NAMALWA (cell line): ENCODE measurements around the gene GSAP.
A peak's percentile ranks its signal among the peaks of the same experiment; 100 is the strongest.
"Not testable (repeated sequence)": the region's sequence is repeated elsewhere in the genome, so short reads cannot be mapped to it uniquely, and the experiment has no call there.

ENCODE experiments used
- DNase-seq: peaks from one replicate; pipeline ENCODE4 v3.0.0-alpha.2; 2015; ENCODE audit warnings: low spot score

The GSAP gene

DNA sequence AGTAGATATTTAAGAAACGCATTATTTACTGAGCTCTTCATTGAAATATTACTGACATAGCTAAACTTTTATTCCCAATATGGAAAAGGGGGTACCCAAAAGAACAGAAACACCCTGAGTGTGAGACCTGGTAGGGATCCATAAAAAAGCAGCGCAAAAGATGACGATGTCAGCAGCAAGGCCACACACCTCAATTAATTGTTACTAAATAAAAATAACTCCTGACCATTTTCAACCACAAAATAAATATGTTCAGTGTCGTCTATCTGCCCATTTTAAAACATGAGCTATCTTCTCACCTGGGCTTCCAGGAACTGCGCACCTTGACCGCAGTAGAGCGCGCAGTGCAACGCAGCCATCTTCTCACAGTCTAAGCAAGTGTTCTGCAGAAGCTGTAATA lies 61.2 kb downstream of the GSAP start:
- no peak for DNase-seq

DNA sequence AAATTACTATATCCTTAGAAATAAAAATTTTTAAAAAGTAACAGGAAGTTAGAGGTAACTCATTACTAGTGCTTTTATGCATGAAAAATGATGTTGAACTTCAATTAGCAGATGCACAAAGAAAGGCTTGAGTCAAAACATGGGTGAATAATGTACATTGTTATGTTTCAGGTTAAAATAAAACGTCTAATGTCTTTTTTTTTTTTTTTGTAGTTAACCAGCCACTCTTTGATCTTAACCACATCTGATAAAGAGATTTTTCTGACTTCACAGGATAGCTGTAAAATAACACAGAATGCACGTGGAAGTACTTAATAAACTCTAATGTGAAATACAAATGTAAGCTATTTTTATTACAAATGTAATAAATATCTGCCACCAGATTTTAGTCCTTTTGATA lies 61.7 kb downstream of the GSAP start:
- DNase-seq, result no peak

- DNase-seq, result no peak
These were observed 62.2 kb downstream of the GSAP start for GRCh38 chr7:77353911-77354310.

GRCh38 chr7:77353407-77353721 lies 62.8 kb downstream of the GSAP start:
- no peak for DNase-seq

DNA sequence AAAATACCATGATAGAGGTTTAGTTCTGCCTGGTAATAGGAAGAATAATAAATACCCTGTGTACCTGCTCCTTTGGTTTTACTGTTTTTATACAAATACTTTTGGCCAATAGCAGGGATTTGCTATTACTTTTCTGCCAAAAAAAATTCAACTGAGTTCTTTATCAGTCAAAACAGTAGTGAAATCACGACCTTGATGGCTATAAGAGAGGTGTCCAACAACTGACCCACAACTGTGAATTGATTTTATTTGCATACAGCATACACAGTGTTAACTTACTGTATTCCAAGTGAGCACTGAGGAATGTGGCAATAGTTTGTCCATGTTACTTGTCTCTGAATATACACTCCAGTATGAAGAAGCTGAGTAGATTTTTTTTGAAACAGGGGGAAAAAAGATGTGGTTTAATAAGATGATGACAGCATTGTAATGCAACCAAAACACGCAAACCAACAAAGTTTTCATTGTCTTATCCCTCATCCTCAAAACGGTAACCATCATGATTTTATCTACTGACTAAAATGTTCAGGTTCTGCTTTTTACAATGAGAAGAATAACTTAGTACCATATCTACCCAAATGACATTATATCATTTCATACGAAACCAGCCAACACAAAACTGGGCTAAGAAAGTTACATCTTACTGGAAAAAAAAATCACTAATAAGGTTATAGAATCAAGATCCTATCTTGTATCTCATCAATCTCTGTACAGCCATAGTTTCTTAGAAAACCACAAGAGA lies 63.3 kb downstream of the GSAP start:
- no peak for DNase-seq

- DNase-seq, result peak; percentile 47
These were observed 64.6 kb downstream of the GSAP start for GRCh38 chr7:77351539-77352004.

DNA sequence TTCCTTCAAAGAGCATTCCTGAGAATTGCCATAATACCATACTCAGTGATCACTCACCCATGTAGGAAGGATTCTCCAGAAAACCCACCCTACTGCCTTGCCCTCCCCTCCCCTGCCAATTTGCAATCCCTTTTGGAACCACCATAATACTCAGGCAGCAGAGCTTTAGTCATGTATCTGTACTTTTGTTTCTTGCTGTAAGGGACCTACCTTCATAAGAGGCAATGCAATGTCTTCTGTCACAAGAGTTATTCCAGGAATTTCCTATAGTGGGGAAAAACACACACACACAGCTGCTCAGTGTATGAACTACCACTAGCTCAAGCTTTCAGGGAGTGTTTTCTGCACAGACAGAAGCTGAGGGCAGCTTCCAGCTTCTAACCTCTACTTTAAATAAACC lies 67.0 kb downstream of the GSAP start:
- no peak for DNase-seq

- no peak for DNase-seq
These were observed 67.8 kb downstream of the GSAP start for GRCh38 chr7:77348371-77348813.

DNA sequence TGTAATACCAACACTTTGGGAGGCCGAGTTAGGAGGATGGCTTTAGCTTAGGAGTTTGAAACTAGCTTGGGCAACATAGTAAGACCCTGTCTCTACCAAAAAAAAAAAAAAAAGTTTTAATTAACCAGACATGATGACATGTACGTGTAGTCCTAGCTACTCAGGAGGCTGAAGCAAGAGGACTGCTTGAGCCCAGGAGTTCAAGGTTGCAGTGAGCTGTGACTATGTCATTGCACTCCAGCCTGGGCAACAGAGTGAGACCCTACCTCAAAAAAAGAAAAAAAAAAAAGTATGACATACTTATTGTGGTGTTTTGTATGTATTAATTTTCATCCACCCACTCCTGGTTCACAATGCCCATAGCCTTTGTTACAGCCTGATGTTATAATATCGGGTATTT lies 69.7 kb downstream of the GSAP start:
- no peak for DNase-seq

GRCh38 chr7:77345426-77345825 lies 70.7 kb downstream of the GSAP start:
- DNase-seq, result not testable (repeated sequence)

DNA sequence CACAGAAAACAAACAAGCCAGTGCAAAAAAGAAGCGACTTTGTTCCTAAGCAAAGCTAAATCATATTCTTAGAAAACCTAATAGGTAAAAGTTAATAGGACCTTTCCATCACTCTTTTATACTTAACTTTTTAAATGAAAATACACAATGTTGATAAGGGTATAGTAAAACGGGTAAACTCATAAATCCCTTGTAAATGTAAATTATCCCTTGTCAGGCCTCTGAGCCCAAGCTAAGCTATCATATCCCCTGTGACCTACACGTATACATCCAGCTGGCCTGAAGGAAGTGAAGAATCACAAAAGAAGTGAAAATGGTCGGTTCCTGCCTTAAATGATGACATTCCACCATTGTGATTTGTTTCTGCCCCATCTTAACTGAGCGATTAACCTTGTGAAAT lies 76.4 kb downstream of the GSAP start:
- DNase-seq, result no peak

DNA sequence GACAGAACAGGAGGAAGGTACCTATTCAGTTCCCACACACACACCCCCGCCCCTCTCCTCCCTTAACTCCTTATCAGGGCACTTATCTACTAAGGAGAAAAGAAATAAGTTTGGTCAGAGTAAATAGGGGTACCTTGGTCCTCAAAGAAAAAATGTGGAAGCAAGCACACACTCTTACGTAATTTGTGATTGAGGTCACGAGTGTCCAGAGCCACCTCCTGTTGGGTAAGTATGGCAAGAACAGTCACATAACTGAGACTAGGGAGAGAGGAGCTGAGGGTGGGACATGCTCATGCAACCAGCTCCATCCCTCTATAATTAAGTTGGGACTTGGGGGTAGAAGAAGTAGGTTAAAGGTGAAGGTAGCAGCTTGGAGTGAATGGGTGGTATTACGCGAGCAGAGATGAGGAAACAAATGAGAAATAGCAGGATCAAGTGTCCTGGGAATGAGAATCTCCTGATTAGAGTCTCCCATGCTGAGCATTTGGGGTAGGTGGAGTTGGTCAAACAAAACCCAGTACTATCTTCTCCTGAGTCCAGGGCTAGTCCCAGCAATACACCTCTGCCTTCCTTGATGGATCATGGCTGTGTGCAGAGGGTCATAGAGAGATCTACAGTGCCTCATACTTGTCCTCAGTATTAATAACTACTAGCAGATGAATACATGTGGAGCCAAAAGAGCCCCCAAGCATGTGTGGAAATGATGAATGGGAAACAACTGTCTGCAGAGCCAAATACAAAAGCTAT lies 77.1 kb downstream of the GSAP start:
- DNase-seq, result no peak

DNA sequence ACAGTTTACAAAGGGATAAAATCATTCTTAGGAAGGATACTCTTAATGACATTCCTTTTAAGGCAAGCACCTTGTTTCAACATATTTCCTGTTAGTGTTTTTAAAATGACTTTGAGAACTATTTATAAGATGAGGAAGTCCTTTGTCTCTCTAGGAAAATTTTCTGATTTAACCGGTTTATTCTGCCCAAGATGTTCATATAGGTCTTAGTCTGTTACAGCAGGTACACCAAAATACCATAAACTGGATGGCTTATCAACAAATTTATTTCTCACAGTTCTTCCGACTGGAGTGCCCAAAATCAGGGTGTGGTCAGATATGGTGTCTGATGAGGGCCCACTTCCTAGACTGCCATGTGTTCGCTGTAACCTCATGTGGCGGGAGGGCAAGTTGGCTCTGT lies 77.9 kb downstream of the GSAP start:
- no peak for DNase-seq

DNA sequence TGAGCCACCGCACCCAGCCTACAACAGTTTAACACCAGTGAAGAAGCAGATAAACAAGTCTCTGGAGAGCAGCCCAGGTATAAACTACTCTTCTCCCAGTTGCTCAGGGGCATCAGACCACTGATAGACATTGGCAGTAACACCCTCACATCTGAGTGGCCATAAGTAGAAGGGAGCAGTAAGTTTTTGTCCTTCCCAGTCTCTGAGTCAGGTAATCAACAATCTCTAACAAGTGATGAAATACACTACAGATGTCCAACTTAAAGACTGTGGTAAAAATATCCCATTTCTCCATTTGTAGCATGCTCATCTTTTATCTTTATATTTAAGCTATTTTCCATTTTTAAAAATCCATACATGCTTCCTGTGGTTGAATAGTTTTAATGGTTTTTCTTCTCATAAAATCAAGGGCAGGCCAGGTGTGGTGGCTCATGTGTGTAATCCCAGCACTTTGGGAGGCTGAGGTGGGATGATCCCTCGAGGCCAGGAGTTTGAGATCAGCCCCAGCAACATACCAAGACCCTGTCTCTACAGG lies 78.6 kb downstream of the GSAP start:
- no peak for DNase-seq

DNA sequence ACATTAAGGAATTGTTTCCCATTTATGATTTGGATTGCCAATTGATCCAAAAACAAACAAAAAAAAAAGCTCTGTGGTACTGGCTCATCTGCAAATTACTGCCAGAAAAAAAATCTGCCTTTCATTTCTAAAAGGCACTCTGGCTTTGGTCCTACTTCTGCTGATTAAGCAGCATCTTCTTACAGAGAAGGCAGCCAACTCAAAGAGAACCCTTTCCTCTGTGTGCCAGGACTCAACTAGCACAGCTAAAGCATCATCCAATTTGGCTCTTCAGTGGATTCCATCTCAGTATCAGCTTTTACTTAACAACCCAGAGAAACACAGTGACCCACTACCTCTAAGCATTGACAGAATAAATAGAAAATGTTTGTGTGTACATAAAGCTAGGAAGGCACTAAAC lies 80.6 kb downstream of the GSAP start:
- DNase-seq, result no peak

GRCh38 chr7:77334039-77334438 lies 82.1 kb downstream of the GSAP start:
- not testable (repeated sequence) for DNase-seq

GRCh38 chr7:77331938-77332695 lies 84.0 kb downstream of the GSAP start:
- peak; percentile 92 for DNase-seq

DNA sequence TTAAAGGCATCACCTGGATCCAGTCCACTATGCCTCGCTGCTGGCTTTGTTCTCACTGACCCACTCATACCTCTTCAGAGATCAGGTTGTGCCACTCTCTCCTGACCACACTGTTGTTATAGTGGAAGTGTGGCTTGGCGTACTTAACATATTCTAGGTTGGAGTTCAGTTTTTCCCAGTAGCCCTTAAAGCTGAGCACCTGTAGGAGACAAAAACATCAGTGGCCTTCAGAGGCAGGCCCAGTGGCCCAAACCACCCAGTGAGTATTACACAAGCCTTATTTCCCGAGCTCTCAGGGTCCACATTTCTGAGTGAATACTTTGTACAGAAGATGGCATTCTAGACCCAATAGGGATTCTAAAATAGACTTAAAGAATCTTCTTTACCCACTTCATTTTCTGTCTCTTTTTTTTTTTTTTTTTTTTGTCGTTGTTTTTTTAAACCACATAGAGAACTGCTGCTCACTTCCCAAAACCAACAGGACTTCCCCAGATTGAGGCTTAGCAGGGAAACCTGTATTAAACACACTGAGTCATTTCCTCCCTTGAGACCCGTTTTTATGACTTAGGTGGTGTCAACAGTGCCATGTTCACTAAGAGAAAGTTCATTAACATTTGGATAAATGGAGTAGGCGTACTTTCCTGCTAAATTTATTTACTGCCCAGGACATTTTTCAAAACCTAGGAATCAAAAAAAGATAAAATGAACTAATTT lies 85.8 kb downstream of the GSAP start:
- peak; percentile 36 for DNase-seq

- DNase-seq, result no peak
These were observed 86.5 kb downstream of the GSAP start for GRCh38 chr7:77329466-77330168.

GRCh38 chr7:77328669-77329068 lies 87.5 kb downstream of the GSAP start:
- DNase-seq, result no peak

GRCh38 chr7:77327932-77328628 lies 88.1 kb downstream of the GSAP start:
- DNase-seq, result no peak
